GM21528 (cell line): ENCODE results near the gene RILP.

Experiments
- ATAC-seq: cut with Tn5 transposase; IDR thresholded peaks from one replicate; pipeline ENCODE4 v1.9.1; 2021; ENCODE audit warnings: mild to moderate bottlenecking, moderate library complexity; ENCODE audit not compliant: unreplicated experiment, low FRiP score

Gene RILP

DNA sequence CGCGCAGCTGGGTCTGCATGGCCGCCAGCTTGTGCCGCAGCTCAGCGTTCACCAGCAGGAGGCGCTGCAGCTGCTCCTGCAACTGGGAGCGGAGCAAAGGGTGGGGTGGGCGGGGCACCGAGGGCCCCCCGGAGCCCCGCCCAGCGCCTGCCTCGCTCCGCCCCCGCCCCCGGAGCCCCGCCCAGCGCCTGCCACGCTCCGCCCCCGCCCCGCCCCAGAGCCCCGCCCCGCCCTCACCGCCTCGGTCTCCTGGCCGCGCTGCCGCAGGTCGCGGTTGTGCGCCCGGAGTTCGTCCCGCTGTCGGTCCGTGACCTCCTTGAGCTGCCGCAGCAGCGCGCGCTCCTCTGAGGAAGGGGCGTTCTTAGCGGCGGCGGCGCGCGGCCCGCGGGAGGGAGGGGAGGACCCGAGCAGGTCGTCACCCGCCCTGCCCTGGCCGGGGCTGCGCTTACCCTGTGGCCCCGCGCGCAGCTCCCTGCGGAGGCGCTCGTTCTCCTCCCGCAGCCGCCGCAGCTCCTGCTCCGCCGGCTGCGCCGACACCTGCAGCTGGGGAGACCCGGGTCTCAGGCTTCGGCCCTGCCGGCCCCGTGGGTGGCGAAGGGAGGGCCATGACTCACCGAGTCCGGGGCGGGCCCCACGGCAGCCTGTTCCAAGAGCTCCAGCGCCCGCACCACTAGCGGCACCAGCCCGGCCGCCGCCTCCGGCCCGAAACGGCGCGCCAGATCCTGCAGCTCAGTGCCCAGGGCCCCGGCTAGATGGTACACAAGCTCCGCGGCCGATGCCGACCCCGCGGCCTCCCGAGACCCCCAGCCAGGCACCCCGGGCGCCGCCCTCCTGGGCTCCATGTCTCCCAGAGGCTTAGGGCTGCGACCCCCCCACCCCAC lies 463 bp downstream of the RILP start:
- peak; percentile 46 for ATAC-seq

DNA sequence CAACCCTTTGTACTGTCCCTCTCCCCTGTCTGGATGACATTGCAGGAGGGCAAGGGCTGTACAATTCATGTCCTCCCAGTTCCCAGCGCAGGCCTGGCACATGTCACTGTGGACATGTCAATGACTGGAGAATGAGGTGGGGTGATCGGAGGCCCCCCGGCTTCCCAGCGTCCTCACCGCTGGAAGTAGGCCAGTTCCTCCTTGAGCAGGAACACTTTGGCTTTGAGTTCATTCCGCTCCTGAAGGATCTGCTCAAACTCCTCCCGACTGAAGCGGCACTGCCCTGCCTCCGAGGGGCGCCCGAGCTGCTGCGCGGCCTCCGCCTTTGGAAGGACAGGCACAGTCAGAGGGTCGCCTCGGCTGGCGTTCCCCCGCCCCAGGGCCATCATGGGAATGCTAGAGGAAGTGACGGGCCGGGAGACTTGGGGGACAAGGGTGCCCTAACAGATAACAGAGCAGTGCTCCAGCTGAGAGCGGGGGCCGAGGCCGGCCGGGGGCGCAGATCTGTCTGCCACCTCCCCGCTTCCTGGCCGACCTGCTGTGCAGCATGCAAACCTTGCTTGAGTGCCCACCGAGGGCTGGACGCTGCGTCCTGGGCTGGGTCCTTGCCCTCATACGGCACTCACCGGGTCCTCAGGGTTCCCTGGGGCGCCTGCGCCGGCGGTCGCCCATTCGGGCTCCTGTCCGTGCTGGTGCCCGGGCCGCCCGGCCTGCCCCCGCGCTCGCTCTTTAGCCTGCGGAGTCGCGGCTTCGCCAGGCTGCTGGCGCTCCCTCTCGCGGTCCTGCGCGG lies 1.3 kb downstream of the RILP start:
- peak; percentile 46 for ATAC-seq

DNA sequence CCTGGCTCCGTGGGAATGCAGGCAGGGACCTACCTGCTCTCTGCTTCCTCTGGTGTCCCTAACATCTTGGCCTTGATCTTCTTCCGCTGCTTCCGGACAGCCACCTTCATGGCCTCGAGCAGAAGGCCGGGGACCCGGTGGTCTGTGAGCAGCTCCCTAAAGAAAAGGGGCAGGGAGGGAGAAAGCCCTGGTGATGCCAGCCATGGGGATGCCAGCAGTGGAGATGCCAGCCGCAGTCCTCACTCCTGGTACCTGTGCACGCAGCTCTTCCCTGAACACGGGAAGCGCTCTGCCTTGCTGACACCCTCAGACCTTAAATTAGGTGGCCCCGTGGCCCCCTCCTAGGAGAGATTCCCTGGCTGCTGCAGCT lies 1.9 kb downstream of the RILP start:
- no peak for ATAC-seq

DNA sequence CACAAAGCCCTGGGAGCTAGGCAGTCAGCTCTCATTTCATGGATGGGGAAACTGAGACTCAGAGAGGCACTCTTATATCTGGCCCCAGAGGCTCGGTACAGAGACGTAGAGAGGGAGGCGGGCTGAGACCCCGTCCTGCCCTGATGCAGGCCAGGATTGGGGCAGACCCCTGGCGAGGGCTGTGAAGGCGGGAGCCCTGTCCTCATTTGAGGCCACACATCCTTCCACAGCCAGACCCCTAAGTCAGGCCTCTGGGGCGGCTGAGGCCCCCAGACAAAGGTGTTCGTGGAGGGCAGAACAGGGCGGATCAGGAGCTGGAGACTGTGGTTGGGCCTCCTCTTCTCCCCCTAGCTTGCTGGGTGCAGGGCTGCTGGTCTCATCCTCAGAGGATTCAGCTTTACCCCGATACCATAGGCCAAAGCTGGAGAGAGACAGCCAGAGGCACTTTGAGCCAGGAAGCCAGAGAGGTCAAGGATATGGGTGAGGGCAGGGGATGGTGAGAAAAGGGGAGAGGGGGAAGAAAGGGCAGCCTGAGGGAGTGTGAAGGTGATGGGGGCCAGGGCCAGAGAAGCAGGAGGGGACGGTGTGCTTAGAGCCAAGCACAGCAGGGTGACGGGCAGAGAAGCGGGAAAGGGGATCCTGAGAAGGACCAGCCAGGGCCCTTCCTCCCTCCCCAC lies 3.3 kb downstream of the RILP start:
- ATAC-seq, result no peak

DNA sequence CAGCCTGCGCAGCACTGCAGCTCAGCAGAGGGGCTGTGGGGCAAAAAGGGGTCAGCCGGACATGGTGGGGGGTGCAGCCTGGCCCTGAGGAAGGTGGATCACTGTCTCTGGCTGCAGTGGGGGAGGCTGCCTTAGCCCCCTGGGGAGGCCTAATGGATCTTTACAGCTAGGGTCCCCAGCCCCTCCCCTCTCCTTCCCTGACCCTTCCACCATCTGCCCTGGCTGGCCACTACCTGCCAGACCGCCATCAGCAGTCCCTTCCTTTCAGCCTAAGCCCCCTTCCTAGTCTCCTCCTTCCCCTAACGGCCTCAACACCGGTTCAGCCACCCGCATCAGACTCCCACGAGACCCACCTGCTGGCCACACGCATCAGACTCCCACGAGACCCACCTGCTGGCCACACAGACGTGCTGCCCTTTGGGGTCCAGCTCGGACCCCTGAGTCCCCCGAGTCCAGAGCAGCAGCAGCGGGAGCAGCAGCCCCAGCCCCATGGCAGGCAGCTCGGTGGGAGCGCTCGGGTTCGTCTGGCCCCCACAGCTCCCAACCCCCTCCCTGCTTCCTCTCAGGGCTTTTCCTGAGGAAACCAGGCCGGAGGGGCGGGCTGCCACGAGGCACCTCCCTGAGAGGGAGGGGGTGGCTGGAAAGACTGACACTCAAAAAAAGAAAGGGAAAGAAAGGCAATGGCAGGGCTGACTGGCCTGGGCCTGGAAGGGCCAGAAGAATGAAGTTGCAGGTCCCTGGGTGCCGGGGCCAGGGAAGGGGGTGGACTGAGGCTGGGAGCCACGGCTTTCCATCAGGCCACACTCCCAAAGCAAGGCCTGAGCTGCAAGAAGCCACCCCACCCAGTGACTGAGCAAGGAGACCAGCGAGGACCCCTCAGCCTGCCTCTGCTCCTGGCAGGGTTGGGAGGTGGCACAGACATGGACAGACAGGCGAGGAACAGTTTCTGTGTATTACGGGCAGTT lies 4.2 kb downstream of the RILP start, which contains the start of gene SCARF1:
TSS of gene SCARF1 (minus strand) at position 526 of the 965 bp plus-strand sequence. CDS start at position 491, 35 bp downstream.
- ATAC-seq, result no peak

DNA sequence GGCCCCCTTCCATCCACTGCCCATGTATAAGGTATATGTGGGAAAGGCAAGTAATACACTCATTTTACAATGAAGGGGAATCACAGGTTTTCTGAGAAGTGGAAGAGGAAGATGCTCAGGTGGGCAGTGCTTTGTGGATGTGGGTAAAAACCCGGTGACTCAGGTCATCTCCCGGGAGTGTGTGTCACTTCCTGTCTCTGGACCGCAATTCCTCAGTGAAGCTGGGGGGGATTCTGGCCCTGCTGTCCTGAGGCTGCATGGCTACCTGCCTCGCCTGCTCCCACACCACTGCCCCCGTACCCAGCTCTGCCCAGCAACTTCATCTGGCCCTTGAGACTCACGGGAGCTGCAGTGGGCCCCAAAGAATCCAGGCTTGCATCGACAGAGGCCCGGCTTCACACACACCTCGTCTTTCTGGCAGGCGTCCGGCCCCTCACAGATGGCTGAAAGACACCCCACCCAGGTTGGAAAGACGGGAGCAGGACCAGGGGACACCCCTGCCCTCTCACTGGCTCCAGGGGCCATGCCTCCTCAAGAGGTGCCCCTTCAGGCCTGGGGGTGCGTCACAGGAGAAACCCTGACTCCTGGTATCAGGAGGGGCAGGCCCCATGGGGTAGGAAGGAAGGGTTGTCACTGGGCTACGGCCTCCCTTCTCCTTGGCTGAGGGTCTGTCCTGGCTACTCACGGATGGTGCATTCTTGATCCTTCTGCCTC lies 5.0 kb downstream of the RILP start:
- ATAC-seq, result no peak

DNA sequence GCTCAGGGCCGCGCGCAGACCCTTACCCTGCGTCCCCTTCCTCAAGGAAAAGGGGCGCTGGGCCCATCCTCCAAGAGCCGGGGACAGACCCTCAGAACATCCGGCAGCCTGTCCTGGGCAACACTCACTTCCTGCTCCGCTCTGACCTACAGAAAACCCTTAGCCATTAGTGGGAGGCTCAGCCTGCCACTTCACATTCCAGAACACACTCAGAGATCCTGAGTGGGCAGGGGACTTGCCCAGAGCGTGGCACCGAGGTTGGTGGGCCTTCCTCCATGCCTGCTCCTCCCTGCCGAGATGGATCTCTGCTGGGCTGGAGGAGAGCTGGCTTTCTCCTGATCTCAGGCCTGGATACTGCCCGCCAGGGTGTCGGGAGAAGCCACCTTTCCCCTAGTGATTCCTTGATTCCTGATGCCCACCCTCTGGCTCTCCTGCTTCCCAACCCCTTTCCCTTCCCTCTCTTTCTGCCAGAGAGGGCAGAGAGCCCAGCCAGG lies 5.6 kb downstream of the RILP start:
- no peak for ATAC-seq

DNA sequence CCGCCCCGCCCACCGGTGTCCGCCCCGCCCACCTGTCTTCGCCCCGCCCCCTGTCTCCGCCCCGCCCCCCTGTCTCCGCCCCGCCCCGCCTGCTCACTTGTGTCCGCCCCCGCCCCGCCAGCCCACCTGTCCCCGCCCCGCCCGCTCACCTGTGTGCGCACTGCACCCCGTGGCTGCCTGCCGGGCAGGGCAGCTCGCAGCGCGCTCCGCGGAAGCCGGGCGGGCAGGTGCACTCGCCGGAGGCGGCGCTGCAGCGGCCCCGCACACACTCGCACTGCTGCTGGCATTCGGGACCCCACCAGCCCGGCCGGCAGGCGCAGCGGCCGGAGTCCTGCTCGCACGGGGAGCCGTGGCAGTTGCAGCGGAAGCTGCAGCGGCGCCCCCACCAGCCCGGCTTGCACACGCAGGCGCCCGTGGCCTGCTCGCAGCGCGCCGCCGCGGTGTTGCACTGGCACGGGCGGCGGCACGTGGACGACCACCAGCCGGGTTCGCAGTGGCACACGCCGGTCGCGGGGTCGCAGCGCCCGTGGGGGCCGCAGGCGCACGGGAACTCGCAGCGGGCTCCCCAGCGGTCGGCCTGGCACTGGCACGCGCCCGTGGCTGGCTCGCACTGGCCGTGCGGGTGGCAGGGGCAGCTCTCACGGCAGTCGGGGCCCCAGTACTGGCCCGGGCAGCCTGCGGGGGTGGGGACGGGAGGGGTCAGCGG lies 6.2 kb downstream of the RILP start:
- ATAC-seq, result no peak

DNA sequence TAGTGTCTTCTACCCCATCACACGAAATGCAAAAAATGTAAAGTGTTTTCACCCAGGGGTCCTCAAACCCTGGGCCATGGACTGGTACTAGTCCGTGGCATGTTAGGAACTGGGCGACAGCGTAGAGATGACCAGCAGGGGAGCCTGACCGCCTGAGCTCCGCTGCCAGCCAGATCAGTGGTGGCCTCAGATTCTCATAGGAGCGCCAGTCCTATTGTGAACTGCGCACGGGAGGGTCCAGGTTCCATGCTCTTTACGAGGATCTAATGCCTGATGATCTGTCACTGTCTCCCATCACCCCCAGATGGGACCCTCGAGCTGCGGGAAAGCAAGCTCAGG lies 8.6 kb downstream of the RILP start:
- ATAC-seq, result no peak

DNA sequence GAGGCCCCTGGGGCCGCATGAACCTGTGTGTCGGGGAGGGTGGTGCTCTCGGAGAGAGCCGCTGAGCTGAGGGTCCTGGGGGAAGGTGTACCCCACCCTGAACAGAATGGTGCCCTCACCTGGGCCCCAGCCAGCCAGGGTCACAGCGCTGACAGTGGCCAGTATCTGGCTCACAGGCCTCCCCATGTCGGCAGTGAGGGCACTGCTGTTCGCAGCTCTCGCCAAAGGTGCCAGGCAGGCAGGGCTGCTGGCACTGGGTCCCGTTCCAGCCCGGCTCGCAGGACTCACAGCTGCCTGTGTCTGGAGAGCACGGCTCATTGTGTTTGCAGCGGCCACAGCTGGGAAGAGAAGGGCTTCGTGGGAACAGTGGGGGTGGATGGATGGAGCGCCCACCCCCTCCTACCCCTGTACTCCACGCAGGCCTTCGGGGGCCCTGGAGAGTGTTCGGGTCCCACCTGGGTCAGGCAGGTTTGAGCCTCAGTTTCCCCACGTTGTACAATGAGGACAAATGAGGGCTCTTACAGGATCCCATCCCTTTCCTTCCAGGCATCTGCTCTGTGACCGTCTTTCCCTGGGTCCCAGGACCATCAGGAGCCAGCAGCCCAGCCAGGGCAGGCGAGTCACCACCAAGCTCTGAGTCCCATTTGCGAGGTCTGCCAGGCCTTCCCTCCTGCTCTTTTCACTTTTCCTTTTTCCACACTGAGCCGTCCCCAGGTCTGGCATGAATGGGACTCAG lies 9.2 kb downstream of the RILP start:
- ATAC-seq, result no peak

DNA sequence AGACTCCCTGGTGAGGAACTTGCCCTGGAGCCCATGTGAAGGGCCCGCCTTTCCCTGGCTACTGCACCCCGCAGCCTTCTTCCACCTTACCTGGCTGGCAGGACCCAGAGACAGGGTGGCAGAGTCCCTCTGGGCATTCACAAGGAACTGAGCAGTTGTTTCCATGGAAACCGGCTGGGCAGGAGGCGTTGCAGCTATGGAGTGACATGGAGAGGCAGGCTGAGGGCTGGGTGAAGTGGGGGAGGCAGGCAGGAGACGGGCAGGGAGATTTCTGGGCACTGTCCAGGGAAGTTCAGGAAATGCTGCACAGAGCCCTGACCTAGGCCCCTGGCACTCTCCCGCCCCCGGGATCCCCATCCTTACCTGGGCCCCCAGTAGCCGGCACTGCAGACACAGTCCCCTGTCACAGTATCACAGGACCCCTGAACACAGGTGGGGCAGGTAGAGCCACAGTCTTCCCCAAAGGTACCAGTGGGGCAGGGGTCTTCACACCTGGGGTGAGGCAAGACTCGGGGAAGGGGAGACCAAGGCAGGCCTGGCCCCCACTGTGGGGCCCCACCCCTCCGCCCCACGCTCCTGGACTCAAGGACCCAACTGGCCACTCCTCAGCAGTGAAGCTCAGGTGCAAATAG lies 10.0 kb downstream of the RILP start:
- ATAC-seq, result no peak

DNA sequence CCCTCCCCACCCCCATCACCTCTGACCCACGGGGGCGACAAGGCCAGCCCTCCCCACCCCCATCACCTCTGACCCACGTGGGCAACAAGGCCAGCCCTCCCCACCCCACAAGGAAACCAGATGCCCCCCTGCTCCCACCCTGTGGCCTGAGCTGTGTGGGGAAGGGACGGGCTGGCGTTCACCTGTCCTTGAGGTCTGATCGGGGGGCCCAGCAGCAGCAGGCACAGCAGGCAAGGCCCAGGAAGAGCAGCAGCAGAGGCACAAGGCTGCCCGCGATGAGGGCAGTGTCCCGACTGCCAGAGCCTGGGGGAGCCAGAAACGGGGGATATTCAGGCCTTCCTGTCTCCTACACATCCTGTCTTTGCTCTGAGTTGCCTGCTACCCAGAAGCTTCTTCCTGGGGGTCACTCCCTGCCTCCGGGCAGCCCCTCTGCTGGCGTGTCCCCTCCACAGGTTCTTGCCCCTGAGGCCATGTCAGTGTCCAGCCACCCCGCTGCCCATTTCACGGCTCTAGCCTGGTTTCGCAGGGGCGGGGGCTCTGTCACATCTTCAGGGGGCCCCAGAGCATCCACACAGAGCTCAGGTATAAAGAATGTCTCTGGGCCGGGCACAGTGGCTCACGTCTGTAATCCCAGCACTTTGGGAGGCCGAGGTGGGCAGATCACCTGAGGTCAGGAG lies 10.9 kb downstream of the RILP start:
- no peak for ATAC-seq

DNA sequence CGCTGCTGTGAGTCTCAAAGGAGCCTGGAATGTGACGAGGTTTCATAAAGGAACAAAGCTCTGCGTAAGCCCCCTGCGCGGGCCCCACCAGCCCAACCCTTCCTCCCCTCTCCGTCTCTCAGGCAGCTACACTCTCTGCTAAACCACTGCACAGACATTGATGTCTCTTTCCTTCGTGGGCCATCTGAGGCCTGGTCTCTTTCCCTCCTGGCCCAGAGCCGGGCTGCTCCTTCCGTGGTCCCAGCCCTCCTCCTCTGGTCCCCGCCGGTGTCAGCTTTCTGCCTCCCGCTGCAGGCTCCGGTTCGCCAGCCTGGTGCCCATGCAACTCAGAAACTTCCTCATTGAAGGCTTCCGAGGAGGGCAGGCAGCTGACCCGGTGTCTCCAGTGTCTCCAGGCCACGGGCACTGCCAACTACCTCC lies 11.5 kb downstream of the RILP start:
- no peak for ATAC-seq

DNA sequence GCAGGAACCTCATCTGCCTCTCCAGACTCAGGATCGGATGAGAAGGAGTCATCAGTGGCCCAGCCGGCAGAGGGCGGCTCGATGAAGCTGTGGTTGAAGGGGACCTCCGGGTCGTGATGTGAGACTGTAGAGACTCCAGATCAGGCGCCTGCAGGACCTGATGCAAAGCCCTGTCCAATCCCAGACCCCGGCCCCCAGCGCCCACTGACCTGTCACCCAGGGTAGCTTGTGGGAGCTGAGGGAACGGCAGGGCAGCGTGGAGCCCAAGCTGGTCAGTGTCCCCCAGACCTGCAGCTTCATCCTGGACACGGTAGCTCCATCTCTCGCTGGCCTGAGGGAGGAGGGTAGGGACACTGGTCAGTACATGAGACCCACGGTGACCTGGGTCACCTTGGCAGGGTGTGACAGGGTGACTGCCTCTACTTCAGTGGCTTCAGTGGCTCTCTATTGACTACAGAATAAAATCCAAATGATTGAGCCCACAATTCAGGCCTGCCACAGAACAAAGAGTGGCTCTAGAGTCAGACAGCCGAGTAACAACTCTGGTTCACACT lies 12.9 kb downstream of the RILP start:
- no peak for ATAC-seq

DNA sequence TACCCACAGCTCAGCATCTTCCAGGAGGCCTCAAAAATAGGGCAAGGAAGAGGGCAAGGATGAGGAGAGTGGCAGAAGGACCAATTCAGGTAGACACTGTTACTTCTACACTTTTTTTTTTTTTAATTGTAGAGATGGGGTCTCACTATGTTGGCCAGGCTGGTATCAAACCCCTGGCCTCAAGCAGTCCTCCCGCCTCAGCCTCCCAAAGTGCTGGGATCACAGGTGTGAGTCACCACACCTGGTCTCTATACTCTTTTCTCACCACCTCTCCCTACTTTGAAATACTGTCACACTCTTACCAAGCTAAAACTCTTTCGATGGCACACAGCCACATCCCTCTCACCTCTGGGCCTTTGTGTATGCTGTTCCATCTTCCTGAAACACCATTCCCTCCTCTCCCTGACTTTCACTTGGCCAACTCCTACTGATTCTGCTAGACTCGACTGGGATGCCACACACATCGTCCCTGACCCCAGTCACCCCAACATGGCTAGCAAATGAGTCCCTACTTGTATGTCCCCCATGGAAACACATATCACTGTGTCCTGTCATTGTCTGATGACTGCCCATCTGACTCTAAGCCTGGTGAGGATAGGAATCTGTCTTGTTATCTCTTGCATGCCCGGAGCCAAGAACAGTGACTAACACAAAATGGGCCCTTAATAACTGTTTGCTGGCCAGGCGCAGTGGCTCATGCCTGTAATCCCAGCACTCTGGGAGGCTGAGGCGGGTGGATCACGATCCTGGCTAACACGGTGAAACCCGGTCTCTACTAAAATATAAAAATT lies 13.8 kb downstream of the RILP start:
- ATAC-seq, result no peak
